Right atrium auricular region (tissue), 2 donors: ENCODE measurements around the gene RPSA. TPM values are rescaled to one million over a fixed set of nuclear protein-coding genes. Genes with fewer than 3 reads are reported as not detected.

ENCODE experiments used
- DNase-seq: peaks from one replicate; pipeline ENCODE4 v3.0.0-alpha.2; 2019; ENCODE audit warnings: low spot score
- H3K27ac ChIP-seq, 2 donors: fragments of 200-600 bp; sonication (generic); 1 replicate in 1 of 2; 2 replicates in 1 of 2; pipeline ENCODE4 v1.5.1; 2016 to 2019
- H3K27me3 ChIP-seq, 2 donors: fragments of 200-600 bp; sonication (generic); one replicate each; pipeline versions ENCODE4 v1.5.1 to v1.6.0; 2017 to 2019
- H3K36me3 ChIP-seq: fragments of 200-600 bp; sonication (generic); one replicate; pipeline ENCODE4 v1.5.1; 2016
- H3K4me1 ChIP-seq, 2 donors: fragments of 200-600 bp; sonication (generic); one replicate each; pipeline versions ENCODE4 v1.5.1 to v1.6.0; 2017 to 2019
- H3K4me3 ChIP-seq, 2 donors: fragments of 200-600 bp; sonication (generic); 1 replicate in 1 of 2; 2 replicates in 1 of 2; pipeline ENCODE4 v1.5.1; 2017 to 2019; ENCODE audit warnings: mild to moderate bottlenecking in 1 of 2, moderate library complexity in 1 of 2
- H3K9me3 ChIP-seq, 2 donors: fragments of 200-600 bp; sonication (generic); one replicate each; pipeline ENCODE4 v1.5.1; 2019
- total RNA-seq, 2 donors: library from RNA; depleted of rRNA; stranded (reverse); fragments of >200 nt; gene quantifications; one replicate each; pipeline ENCODE4 v1.1.0, GENCODE V29; 2016
- TF ChIP-seq, protein P1 (sequence below), 2 donors: fragments of 200-600 bp; sonication (generic); IDR thresholded peaks; one replicate each; pipeline ENCODE4 v1.5.1; 2019; ENCODE audit warnings: antibody characterized with exemption in 2 of 2

Gene RPSA
- total RNA-seq, 2 donors from 2014 or later: 351 to 628 TPM

DNA sequence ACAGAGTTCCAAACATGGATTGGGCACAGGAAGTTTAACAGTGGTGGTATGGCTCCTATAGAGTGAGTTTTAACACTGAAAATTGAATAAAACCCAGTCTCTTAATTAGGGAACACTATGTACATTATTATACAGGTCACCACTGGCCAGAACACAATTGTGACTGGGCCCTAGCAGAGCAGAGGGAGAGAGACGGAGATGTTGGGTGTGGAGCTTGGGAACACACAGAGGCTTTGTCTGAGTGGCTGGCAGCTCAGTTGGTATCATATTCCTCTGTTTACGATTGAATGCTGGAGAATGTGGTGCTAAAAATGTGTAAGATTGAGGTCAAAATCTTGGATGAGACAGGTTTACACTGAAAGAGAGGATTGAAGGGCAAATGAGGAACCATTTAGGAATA is 54.2 kb downstream of the RPSA start:
- TF ChIP-seq, protein P1, sequence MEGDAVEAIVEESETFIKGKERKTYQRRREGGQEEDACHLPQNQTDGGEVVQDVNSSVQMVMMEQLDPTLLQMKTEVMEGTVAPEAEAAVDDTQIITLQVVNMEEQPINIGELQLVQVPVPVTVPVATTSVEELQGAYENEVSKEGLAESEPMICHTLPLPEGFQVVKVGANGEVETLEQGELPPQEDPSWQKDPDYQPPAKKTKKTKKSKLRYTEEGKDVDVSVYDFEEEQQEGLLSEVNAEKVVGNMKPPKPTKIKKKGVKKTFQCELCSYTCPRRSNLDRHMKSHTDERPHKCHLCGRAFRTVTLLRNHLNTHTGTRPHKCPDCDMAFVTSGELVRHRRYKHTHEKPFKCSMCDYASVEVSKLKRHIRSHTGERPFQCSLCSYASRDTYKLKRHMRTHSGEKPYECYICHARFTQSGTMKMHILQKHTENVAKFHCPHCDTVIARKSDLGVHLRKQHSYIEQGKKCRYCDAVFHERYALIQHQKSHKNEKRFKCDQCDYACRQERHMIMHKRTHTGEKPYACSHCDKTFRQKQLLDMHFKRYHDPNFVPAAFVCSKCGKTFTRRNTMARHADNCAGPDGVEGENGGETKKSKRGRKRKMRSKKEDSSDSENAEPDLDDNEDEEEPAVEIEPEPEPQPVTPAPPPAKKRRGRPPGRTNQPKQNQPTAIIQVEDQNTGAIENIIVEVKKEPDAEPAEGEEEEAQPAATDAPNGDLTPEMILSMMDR (IDR thresholded peaks at IDR 0.05): no peak

More for the DNA sequence above, 54.2 kb downstream of the RPSA start:
- H3K4me3 ChIP-seq: no peak overlapping the region
- H3K36me3 ChIP-seq: no peaks in the 10 kb centered on the region
- no peak overlapping the region for H3K27ac ChIP-seq
- H3K4me1 ChIP-seq: no peaks in the 10 kb centered on the region
- no peak for DNase-seq
- H3K9me3 ChIP-seq: no peaks in the 10 kb centered on the region
- H3K27me3 ChIP-seq: no peaks in the 10 kb centered on the region

Other genes with a start within 250 kb of the RPSA start
- gene XIRP1, start 214.1 kb upstream of the RPSA start, total RNA-seq: 1,000 to 10,000 TPM in 1 of 2 donors, 100 to 1,000 TPM in 1; 319 to 1,274 TPM
- under 1 TPM; 0.26 to 0.59 TPM for gene CX3CR1, start 126.7 kb upstream of the RPSA start, total RNA-seq
- not detected for gene CCR8, start 77.0 kb upstream of the RPSA start, total RNA-seq
- gene SLC25A38, start 23.4 kb upstream of the RPSA start, total RNA-seq: 10 to 100 TPM; 14.3 to 15.7 TPM
- gene MOBP, start 61.0 kb downstream of the RPSA start, total RNA-seq: under 1 TPM in 1 of 2 donors, not detected in 1; 0.20 TPM